ENCODE data around the gene PTPRN2.

- TF ChIP-seq CTCF (IDR thresholded peaks at IDR 0.05) (no peak), POLR2A (IDR thresholded peaks at IDR 0.05) (no peak)
Observed at GRCh38 chr7:158362912-158363905, 224.4 kb downstream of the PTPRN2 start.
